ENCODE measurements around the gene KDM2A.

- TF ChIP-seq CTCF (IDR thresholded peaks at IDR 0.05) = peak in 1 of 6 experiments; percentile 43
- TF ChIP-seq POLR2A (IDR thresholded peaks at IDR 0.05) = peak in 1 of 4 donors; percentile 80
Measured at GRCh38 chr11:67118801-67119584, at the start of gene KDM2A.
